MCF 10A (cell line): Measurements from ENCODE around the gene CNTNAP2. TPM values are rescaled to one million over a fixed set of nuclear protein-coding genes. Genes with fewer than 3 reads are reported as not detected.

ENCODE experiments used
- BruUV-seq: library from RNA; stranded (reverse); fragments of 400-500 nt; replicated peaks from 2 replicates; lab custom pipeline; 2021; lab: Mats Ljungman, UMichigan
- CTCF ChIA-PET: fragments of 300-600 bp; sonication (Branson Sonifier 250); formaldehyde crosslinking; extraction: SDS; loops from one replicate; lab custom pipeline; 2021; ENCODE audit warnings: antibody characterized with exemption, inconsistent platforms; lab: Yijun Ruan, JAX
- POLR2A ChIA-PET: fragments of 300-600, 350-650 bp; sonication (Branson Sonifier 250); formaldehyde crosslinking; extraction: SDS; loops from one replicate; lab custom pipeline; 2020; ENCODE audit warnings: antibody characterized with exemption, inconsistent platforms; lab: Yijun Ruan, JAX
- DNase-seq: peaks from one replicate; pipeline ENCODE4 v3.0.0-alpha.2; 2018; ENCODE audit not compliant: unreplicated experiment
- H3K27ac Mint-ChIP-seq: one replicate; pipeline ENCODE4 v1.8.0; 2022; ENCODE audit warnings: mild to moderate bottlenecking, low read depth, mixed read lengths; ENCODE audit not compliant: unreplicated experiment
- H3K27me3 Mint-ChIP-seq: one replicate; pipeline ENCODE4 v1.8.0; 2022; ENCODE audit warnings: mixed read lengths; ENCODE audit not compliant: insufficient read depth, unreplicated experiment
- H3K36me3 Mint-ChIP-seq: one replicate; pipeline ENCODE4 v1.8.0; 2022; ENCODE audit warnings: mild to moderate bottlenecking, moderate library complexity, mixed read lengths; ENCODE audit not compliant: insufficient read depth, unreplicated experiment
- H3K4me1 Mint-ChIP-seq: one replicate; pipeline ENCODE4 v1.8.0; 2022; ENCODE audit warnings: mixed read lengths; ENCODE audit not compliant: insufficient read depth, unreplicated experiment
- H3K4me3 Mint-ChIP-seq: one replicate; pipeline ENCODE4 v1.8.0; 2022; ENCODE audit warnings: mild to moderate bottlenecking, moderate library complexity, mixed read lengths; ENCODE audit not compliant: unreplicated experiment
- H3K9me3 Mint-ChIP-seq: one replicate; pipeline ENCODE4 v1.8.0; 2022; ENCODE audit warnings: mixed read lengths; ENCODE audit not compliant: unreplicated experiment
- intact Hi-C: fragments of 100-400 bp; cut with micrococcal nuclease; formaldehyde crosslinking; loops from 2 replicates; pipeline ENCODE4 v1.14.1; 2022
- total RNA-seq: library from RNA; stranded (reverse); gene quantifications from 2 replicates; pipeline ENCODE4 v1.2.3, GENCODE V29; 2022
- TF ChIP-seq, protein P1 (sequence below): fragments of 200-600 bp; IDR thresholded peaks from one replicate; pipeline ENCODE4 v1.8.0; 2022; ENCODE audit warnings: antibody characterized with exemption, mild to moderate bottlenecking; ENCODE audit not compliant: unreplicated experiment

Gene CNTNAP2
- total RNA-seq, 1 experiment from 2014 or later = 1.1 TPM

DNA sequence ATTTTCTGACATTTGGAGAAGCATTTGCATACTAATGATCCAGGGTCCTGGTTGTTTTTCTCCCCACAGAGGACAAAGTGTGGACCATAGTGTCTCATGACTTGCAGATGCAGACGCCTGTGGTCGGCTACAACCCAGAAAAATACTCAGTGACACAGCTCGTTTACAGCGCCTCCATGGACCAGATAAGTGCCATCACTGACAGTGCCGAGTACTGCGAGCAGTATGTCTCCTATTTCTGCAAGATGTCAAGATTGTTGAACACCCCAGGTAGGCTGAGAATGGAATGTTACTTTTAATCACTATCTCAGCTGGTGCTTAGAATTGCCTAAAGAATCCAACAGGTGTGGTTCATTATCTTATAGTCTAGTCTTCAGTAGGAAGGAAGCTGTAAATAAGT lies 1522.4 kb downstream of the CNTNAP2 start:
- no peak overlapping the region for H3K27ac Mint-ChIP-seq
- POLR2A ChIA-PET = no interaction called here

DNA sequence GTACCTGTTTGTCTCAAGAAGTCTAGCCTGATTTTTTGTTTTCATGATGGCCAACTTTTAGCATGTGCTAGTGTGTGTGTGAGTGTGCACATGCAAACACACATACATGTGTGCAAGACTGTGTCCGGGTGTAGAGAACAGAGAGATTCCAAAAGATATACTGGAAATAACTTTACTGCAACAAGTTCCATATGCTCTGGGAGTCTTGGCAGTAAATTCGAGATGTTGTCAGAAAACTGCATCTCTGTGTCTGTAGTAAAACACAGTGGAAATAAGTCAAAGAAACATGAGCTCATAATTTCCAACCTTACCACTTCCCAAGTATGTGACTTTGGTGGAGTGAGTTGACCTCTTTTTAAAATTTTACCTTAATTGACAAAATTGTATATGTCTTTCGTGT lies 1523.2 kb downstream of the CNTNAP2 start:
- TF ChIP-seq, protein P1, sequence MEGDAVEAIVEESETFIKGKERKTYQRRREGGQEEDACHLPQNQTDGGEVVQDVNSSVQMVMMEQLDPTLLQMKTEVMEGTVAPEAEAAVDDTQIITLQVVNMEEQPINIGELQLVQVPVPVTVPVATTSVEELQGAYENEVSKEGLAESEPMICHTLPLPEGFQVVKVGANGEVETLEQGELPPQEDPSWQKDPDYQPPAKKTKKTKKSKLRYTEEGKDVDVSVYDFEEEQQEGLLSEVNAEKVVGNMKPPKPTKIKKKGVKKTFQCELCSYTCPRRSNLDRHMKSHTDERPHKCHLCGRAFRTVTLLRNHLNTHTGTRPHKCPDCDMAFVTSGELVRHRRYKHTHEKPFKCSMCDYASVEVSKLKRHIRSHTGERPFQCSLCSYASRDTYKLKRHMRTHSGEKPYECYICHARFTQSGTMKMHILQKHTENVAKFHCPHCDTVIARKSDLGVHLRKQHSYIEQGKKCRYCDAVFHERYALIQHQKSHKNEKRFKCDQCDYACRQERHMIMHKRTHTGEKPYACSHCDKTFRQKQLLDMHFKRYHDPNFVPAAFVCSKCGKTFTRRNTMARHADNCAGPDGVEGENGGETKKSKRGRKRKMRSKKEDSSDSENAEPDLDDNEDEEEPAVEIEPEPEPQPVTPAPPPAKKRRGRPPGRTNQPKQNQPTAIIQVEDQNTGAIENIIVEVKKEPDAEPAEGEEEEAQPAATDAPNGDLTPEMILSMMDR = no peak

More for the DNA sequence above, 1522.4 kb downstream of the CNTNAP2 start:
- no peak for DNase-seq
- intact Hi-C loops = no loop called here
- Mint-ChIP-seq H3K27me3 (no peaks in the 10 kb centered on the region), H3K4me1 (no peaks in the 10 kb centered on the region), H3K9me3 (peaks cover 6% of the 10 kb centered on the region), H3K36me3 (no peaks in the 10 kb centered on the region), H3K4me3 (no peak overlapping the region)
- BruUV-seq = no TSS peak
- TF ChIP-seq, protein P1 = no peak
- CTCF ChIA-PET = interaction anchor here (0.6 kb wide), 2 partner anchors 10 to 902 kb away, joined by 3 read pairs; no protein-coding TSS in a partner anchor

DNA sequence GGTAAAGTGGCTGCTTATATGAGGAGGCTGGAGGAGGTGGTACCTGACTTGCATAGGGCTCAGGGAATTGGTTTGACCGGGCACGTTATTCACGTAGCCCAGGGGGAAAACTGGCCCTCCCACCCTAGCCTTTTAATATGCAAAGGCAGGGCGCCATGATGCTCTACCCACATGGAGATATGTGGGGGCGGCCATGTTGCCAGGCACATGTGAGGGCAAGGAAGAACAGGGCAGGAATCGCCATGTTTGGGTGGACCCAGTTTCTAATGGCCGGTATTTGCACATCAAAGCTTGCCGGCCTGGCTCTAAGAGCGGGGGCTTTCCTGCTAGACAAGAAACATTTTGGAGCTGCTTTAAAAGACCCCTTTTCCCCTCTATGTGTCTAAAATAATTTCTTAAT lies 1524.2 kb downstream of the CNTNAP2 start:
- Mint-ChIP-seq H3K4me3 (no peak overlapping the region), H3K27me3 (peaks cover 8% of the 10 kb centered on the region), H3K27ac (no peak overlapping the region), H3K36me3 (no peaks in the 10 kb centered on the region), H3K9me3 (no peaks in the 10 kb centered on the region), H3K4me1 (no peaks in the 10 kb centered on the region)
- TF ChIP-seq, protein P1 = no peak
- intact Hi-C loops = no loop called here
- no peak for DNase-seq
- no TSS peak for BruUV-seq
- POLR2A ChIA-PET = no interaction called here
- CTCF ChIA-PET = no interaction called here

More for the DNA sequence above, 1523.2 kb downstream of the CNTNAP2 start:
- no peak for DNase-seq
- ChIA-PET POLR2A (no interaction called here), CTCF (interaction anchor here (0.6 kb wide), 2 partner anchors 9 to 903 kb away, joined by 3 read pairs; no protein-coding TSS in a partner anchor)
- no peak overlapping the region for H3K27ac Mint-ChIP-seq
- no TSS peak for BruUV-seq
- H3K4me1 Mint-ChIP-seq = no peaks in the 10 kb centered on the region
- H3K4me3 Mint-ChIP-seq = no peak overlapping the region
- H3K9me3 Mint-ChIP-seq = peaks cover 4% of the 10 kb centered on the region
- intact Hi-C loops = no loop called here
- H3K36me3 Mint-ChIP-seq = no peaks in the 10 kb centered on the region
- H3K27me3 Mint-ChIP-seq = no peaks in the 10 kb centered on the region

DNA sequence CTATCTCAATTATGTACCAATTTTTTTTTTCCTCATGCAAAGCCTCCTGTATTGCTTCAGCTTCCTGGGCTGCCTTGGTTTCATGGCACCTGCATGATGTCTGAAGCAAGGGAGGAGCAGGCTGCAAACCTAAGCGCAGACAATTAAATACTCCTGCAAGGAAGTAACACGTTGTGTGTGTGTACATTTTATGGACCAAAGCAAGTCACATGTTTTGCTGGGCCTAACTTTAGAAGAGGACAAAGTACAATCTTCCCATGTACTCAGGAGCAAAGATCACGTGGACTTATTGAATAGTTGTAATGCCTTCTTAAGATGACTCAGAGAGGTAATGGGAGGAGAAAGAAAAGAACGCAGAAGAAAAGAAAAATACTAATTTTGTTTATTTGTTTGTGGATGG lies 1530.0 kb downstream of the CNTNAP2 start:
- no peak overlapping the region for H3K4me3 Mint-ChIP-seq
- TF ChIP-seq, protein P1 = no peak
- H3K4me1 Mint-ChIP-seq = no peaks in the 10 kb centered on the region
- H3K27me3 Mint-ChIP-seq = peaks cover 26% of the 10 kb centered on the region
- ChIA-PET POLR2A (no interaction called here), CTCF (no interaction called here)
- peaks cover 10% of the 10 kb centered on the region for H3K9me3 Mint-ChIP-seq
- DNase-seq = no peak
- H3K36me3 Mint-ChIP-seq = no peaks in the 10 kb centered on the region
- H3K27ac Mint-ChIP-seq = no peak overlapping the region
- BruUV-seq = no TSS peak
- intact Hi-C loops = no loop called here
